Neuron (in vitro differentiated cells): ENCODE measurements around the gene TBC1D1.

Experiments
- H2AFZ ChIP-seq: one replicate; pipeline ENCODE4 v1.6.1; 2013; ENCODE audit warnings: low read depth, mild to moderate bottlenecking, inconsistent platforms, low read length, moderate library complexity
- H3K27me3 ChIP-seq: one replicate; pipeline ENCODE4 v1.6.1; 2013; ENCODE audit warnings: low read length; ENCODE audit not compliant: insufficient read depth
- H3K36me3 ChIP-seq: one replicate; pipeline ENCODE4 v1.6.1; 2013; ENCODE audit warnings: low read length; ENCODE audit not compliant: insufficient read depth
- H3K4me1 ChIP-seq: one replicate; pipeline ENCODE4 v1.6.1; 2013; ENCODE audit warnings: low read length; ENCODE audit not compliant: insufficient read depth
- H3K4me3 ChIP-seq: 2 replicates; pipeline ENCODE4 v1.5.1; 2013; ENCODE audit warnings: mild to moderate bottlenecking, low read length, moderate library complexity
- H3K9me3 ChIP-seq: one replicate; pipeline ENCODE4 v1.6.1; 2013; ENCODE audit warnings: low read length

The TBC1D1 gene

DNA sequence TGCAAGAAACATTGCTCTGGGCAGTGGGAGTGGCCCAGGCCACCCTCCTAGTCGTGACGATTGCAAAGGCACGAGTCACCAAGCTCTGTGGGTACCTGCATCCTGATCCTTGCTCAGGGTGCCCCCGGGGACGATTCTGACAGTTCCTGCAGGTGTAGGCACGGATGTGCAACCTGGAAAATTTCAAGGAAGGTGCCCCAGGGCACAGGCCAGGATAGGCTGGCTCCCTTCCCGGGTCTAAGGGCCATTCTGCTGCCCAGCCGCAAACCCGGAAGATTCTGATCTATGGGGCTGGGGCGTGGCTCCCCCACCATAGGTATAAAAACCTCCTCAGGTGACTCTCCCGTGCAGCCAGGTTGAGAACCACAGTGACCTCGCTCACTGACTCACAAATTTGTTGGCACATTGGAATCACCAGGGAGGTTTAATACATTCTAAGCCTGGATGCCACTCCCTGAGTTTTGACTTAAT, 297.8 kb downstream of the TBC1D1 start:
- Histone ChIP-seq H3K4me3 (no peak overlapping the region), H3K27me3 (peaks cover 10% of the 10 kb centered on the region), H2AFZ (no peak overlapping the region), H3K36me3 (no peaks in the 10 kb centered on the region), H3K9me3 (no peaks in the 10 kb centered on the region), H3K4me1 (no peaks in the 10 kb centered on the region)
